ENCODE data around the gene CREBL2.

- no peak for TF ChIP-seq CTCF (conservative IDR thresholded peaks at IDR 0.05; ENCODE audit: low read depth, low read length)
- no peak for TF ChIP-seq EZH2 (IDR thresholded peaks at IDR 0.05; ENCODE audit: borderline replicate concordance, low read depth, low read length, poor library complexity, severe bottlenecking)
Measured at GRCh38 chr12:12606781-12607589, 4.7 kb upstream of the CREBL2 start.
